NCI-H1436 (cell line): ENCODE measurements around the gene PIEZO1.
A peak's percentile ranks its signal among the peaks of the same experiment; 100 is the strongest.

Experiments used
- DNase-seq: peaks from one replicate; lab custom pipeline; 2025; lab: John Stamatoyannopoulos, UW

The PIEZO1 gene

GRCh38 chr16:88815901-88816589 is 31.0 kb upstream of the PIEZO1 start:
- peak; percentile 62 for DNase-seq

- no peak for DNase-seq
Measured at GRCh38 chr16:88815227-88815626, 30.2 kb upstream of the PIEZO1 start.

GRCh38 chr16:88814144-88814502 is 29.1 kb upstream of the PIEZO1 start:
- DNase-seq = no peak

- no peak for DNase-seq
Measured at GRCh38 chr16:88813269-88814143, 28.5 kb upstream of the PIEZO1 start.

GRCh38 chr16:88812513-88813268 is 27.7 kb upstream of the PIEZO1 start:
- DNase-seq = peak; percentile 50

- peak; percentile 88 for DNase-seq
Measured at GRCh38 chr16:88811769-88812512, 26.9 kb upstream of the PIEZO1 start, which contains the start of gene APRT. Gene APRT (minus strand): TSS chr16:88811928. CDS start chr16:88811899, 29 bp downstream.

GRCh38 chr16:88810912-88811768 is 26.1 kb upstream of the PIEZO1 start:
- peak; percentile 85 for DNase-seq

GRCh38 chr16:88810166-88810911 is 25.3 kb upstream of the PIEZO1 start:
- DNase-seq = no peak

GRCh38 chr16:88809676-88810165 is 24.7 kb upstream of the PIEZO1 start:
- DNase-seq = no peak

- no peak for DNase-seq
Measured at GRCh38 chr16:88809068-88809675, 24.2 kb upstream of the PIEZO1 start.

- no peak for DNase-seq
Measured at GRCh38 chr16:88807626-88808453, 22.8 kb upstream of the PIEZO1 start.

GRCh38 chr16:88807142-88807625 is 22.2 kb upstream of the PIEZO1 start:
- no peak for DNase-seq

- DNase-seq = no peak
Measured at GRCh38 chr16:88806491-88807111, 21.6 kb upstream of the PIEZO1 start.

- no peak for DNase-seq
Measured at GRCh38 chr16:88805887-88806393, 20.9 kb upstream of the PIEZO1 start.

GRCh38 chr16:88805340-88805715 is 20.3 kb upstream of the PIEZO1 start:
- DNase-seq = no peak

- no peak for DNase-seq
Measured at GRCh38 chr16:88804552-88805339, 19.7 kb upstream of the PIEZO1 start.

GRCh38 chr16:88804173-88804551 is 19.1 kb upstream of the PIEZO1 start:
- no peak for DNase-seq
